Measurements from ENCODE around the gene ZCCHC14.
"Not testable (repeated sequence)": the region's sequence is repeated elsewhere in the genome, so short reads cannot be mapped to it uniquely, and the experiment has no call there.

The ZCCHC14 gene

GRCh38 chr16:87404764-87405625 lies 87.8 kb downstream of the ZCCHC14 start:
- DNase-seq: no peak

GRCh38 chr16:87395181-87395842 lies 97.5 kb downstream of the ZCCHC14 start:
- no peak for DNase-seq

GRCh38 chr16:87393680-87394055 lies 99.2 kb downstream of the ZCCHC14 start:
- no peak for DNase-seq

- DNase-seq: peak; percentile 56
Observed at GRCh38 chr16:87392821-87393679, 99.8 kb downstream of the ZCCHC14 start.

GRCh38 chr16:87391950-87392820 lies 100.6 kb downstream of the ZCCHC14 start, which contains the start of gene MAP1LC3B:
MAP1LC3B (plus strand) TSS chr16:87392336; CDS start chr16:87392428, 92 bp downstream.
- DNase-seq: peak; percentile 99

- DNase-seq: no peak
Observed at GRCh38 chr16:87391324-87391949, 101.4 kb downstream of the ZCCHC14 start.

GRCh38 chr16:87390641-87391323 lies 102.0 kb downstream of the ZCCHC14 start:
- no peak for DNase-seq

GRCh38 chr16:87389914-87390313 lies 102.9 kb downstream of the ZCCHC14 start:
- DNase-seq: not testable (repeated sequence)

- no peak for DNase-seq
Observed at GRCh38 chr16:87389245-87389644, 103.6 kb downstream of the ZCCHC14 start.

- no peak for DNase-seq
Observed at GRCh38 chr16:87388818-87389134, 104.0 kb downstream of the ZCCHC14 start.

GRCh38 chr16:87387942-87388817 lies 104.6 kb downstream of the ZCCHC14 start:
- peak; percentile 97 for DNase-seq

- DNase-seq: not testable (repeated sequence)
Observed at GRCh38 chr16:87384875-87385167, 108.0 kb downstream of the ZCCHC14 start.

- peak; percentile 63 for DNase-seq
Observed at GRCh38 chr16:87384162-87384874, 108.5 kb downstream of the ZCCHC14 start.

- peak; percentile 96 for DNase-seq
Observed at GRCh38 chr16:87383505-87384161, 109.2 kb downstream of the ZCCHC14 start, which contains the start of gene FBXO31. FBXO31 (minus strand) TSS chr16:87383776; CDS start chr16:87383744, 32 bp downstream.

GRCh38 chr16:87382023-87382785 lies 110.6 kb downstream of the ZCCHC14 start:
- DNase-seq: no peak

GRCh38 chr16:87380881-87381280 lies 111.9 kb downstream of the ZCCHC14 start:
- peak; percentile 31 for DNase-seq

GRCh38 chr16:87380403-87380802 lies 112.4 kb downstream of the ZCCHC14 start:
- DNase-seq: peak; percentile 47

GRCh38 chr16:87379312-87379752 lies 113.5 kb downstream of the ZCCHC14 start:
- not testable (repeated sequence) for DNase-seq

Measured in activated CD4-positive, alpha-beta T cell treated with anti-CD3 and anti-CD28 coated beads, Interleukin-10, Interleukin-2, amounts not matched to agents 100 ng/mL and 50 ng/mL, durations not matched to agents 16 hours and 8 hours (primary cell).